Sciatic nerve (tissue), 2 donors: ENCODE measurements around the gene LEPROT. TPM values are rescaled to one million over a fixed set of nuclear protein-coding genes. Genes with fewer than 3 reads are reported as not detected.
"Not testable (repeated sequence)": the region's sequence is repeated elsewhere in the genome, so short reads cannot be mapped to it uniquely, and the experiment has no call there.

Source experiments
- ATAC-seq: fragments of 200-7000 bp; cut with Tn5 transposase; one replicate; pipeline ENCODE4 v1.9.1; 2020; ENCODE audit warnings: mild to moderate bottlenecking, moderate library complexity
- DNase-seq: peaks from one replicate; pipeline ENCODE4 v3.0.0-alpha.2; 2020; ENCODE audit warnings: low spot score
- intact Hi-C: fragments of 100-400 bp; cut with DNase I; formaldehyde crosslinking; loops from one replicate; pipeline ENCODE4 v1.14.2; 2022
- total RNA-seq: library from RNA; stranded (reverse); fragmentation: NEBNext Ultra II Directional; extraction: Animal tissue kit (Norgen Biotek cat#: 25700); gene quantifications from one replicate; pipeline ENCODE4 v1.2.1, GENCODE V29; 2021
- donor health status: DM: no; HTN: no; CAD: no.
- donor health status: DM: no; HTN: no; CAD: no.

Gene LEPROT, protein sequence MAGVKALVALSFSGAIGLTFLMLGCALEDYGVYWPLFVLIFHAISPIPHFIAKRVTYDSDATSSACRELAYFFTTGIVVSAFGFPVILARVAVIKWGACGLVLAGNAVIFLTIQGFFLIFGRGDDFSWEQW
- 97.5 TPM for total RNA-seq

GRCh38 chr1:65420590-65421350 is at the start of gene LEPROT, which contains the start of gene LEPR:
LEPROT (plus strand) TSS chr1:65420668; CDS start chr1:65420725, 57 bp downstream.
LEPR (plus strand) TSS chr1:65420668; CDS start chr1:65565566, 144,898 bp downstream.
- ATAC-seq (no peak), DNase-seq (no peak)
- intact Hi-C loops: loop anchor here (5.0 kb wide), 1 partner anchor 163 kb away; no protein-coding TSS in a partner anchor

- ATAC-seq (no peak), DNase-seq (no peak)
- intact Hi-C loops: no loop called here
These were observed 48.9 kb upstream of the LEPROT start for GRCh38 chr1:65371544-65371943.

GRCh38 chr1:65372557-65372956 is 47.9 kb upstream of the LEPROT start:
- ATAC-seq (no peak), DNase-seq (no peak)
- intact Hi-C loops: no loop called here

DNA sequence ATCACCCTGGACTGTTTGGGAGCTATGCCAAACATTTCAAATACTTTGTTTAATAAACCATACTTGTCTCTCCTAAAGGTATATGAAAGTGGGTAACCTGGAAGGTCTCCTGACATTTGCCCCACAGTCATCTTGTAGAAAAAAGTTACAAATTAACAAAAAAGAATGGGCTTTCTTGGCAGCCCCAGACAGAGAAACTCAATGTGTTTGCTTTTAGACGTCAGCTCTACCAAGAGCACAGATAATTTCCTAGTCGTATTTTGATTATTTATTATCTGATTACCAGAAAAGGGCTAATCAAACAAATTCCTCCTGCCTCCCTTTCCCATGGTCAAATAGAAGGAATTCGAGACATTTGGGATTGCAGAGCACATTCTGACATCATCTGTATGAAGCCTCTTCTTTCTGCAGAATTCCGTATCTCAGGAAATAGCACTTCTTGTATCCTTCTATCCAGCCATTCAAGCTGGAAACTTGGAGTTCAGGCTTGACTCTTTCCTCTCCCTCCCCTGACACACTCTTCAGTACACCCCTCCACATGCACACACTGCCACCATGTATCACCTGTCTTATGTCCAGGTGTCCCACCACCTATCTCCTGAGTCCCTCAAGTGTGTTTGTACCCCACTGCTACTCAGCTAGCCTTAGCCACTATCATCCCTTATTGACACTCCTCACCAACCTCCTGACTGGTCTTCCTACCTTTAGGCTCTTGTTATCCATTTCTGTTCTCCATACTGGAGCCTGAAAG is 42.8 kb upstream of the LEPROT start:
- ATAC-seq: no peak
- intact Hi-C loops: no loop called here
- no peak for DNase-seq

DNA sequence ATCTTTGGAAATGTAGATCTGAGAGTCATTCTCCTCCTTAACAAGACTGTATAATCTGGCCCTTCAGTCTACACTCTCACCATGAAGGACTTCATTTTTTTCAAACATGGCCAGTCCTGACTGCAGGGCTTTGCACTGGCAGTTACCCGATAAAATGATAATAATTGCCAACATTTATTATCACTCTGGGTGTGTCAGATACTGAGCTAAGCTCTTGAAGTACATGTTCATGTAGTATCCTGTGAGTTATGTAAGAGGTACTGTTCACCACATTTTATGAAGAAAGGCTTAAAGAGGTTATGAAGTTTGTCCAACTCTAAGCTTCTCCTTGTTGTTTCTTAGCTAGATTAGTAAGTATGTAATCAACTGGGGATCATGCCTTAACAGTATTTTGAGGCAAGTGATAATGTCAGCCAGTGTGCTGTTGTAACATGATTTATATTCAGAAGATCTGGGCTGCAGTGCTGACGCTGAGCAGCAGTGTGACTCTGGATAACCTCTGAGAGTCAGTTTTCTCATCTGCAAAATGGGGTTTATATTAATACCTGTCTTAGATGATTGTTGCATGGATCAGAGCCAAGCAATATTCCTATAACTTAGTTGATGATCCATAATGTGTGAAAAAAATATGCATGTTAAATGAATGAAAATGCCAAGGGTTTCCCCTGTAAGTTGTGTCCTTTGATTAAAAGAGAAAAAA is 42.1 kb upstream of the LEPROT start:
- no peak for ATAC-seq
- intact Hi-C loops: no loop called here
- DNase-seq: no peak

DNA sequence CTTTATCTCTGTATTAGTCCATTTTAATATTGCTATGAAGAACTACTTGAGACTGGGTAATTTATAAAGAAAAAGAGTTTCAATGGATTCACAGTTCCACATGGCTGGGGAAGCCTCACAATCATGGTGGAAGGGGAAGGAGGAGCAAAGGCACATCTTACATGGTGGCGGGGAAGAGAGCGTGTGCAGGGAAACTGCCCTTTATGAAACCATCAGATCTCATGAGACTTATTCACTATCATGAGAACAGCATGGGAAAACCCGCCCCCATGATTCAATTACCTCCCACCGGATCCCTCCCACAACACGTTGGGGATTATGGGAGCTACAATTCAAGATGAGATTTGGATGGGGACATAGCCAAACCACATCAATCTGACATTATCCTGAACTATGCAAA is 36.0 kb upstream of the LEPROT start:
- intact Hi-C loops, DNase-seq, ATAC-seq: not testable (repeated sequence)

GRCh38 chr1:65386439-65386838 is 34.0 kb upstream of the LEPROT start:
- intact Hi-C loops: no loop called here
- DNase-seq (no peak), ATAC-seq (no peak)

DNA sequence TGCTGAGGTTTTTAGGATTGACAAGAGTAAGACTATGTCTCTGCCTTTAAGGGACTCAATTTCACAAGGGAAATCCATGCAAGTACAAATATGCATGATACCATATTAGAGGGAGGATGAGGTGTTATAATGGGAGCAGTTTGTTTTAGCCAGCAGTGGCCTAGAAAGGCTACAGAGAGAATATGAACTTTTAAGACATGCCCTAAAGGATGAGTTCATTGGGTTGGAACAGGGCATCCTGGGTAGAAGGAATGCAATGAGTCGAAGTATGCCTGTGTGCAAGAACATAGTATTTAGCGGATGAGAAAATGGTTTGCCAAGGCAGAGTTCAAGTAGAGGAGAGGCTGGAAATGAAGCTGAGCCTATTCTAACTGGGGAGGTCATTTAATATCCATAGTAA is 32.6 kb upstream of the LEPROT start:
- intact Hi-C loops: no loop called here
- ATAC-seq (no peak), DNase-seq (no peak)

GRCh38 chr1:65388908-65389695 is 31.4 kb upstream of the LEPROT start:
- no peak for DNase-seq
- intact Hi-C loops: no loop called here
- ATAC-seq: no peak

DNA sequence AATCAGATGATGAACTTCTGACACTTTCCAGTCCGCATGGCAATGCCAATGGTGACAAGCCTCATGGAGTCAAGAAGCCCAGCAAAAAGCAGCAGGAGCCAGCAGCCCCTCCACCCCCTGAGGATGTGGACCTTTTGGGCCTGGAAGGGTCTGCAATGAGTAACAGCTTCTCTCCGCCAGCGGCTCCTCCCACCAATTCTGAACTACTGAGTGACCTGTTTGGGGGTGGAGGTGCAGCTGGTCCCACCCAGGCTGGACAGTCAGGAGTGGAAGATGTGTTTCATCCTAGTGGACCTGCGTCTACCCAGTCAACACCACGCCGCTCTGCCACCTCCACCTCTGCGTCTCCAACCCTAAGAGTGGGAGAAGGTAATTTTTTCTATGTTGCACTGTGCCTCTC is 28.0 kb upstream of the LEPROT start:
- no peak for ATAC-seq
- intact Hi-C loops: no loop called here
- no peak for DNase-seq

- no peak for DNase-seq
- intact Hi-C loops: no loop called here
- ATAC-seq: no peak
These were observed 27.1 kb upstream of the LEPROT start for GRCh38 chr1:65393347-65393746.

DNA sequence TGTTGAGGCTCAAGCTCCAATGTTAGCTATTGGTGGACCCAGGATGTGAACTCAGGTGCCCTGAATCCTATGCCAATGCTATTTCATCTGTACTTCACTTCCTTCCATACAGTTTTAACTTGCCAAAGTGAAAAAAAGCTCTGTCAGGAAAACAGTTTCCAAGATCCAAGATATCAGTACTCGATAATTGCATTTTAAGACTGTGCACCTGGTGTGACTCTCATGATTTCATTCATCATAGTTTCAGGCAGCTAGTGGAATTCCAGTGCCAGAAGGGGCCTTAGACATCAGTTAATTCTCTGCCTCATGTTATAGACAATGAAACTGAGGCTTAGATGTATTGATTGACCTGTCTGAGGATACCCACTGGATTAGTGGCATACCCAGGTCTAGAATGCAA is 26.5 kb upstream of the LEPROT start:
- no peak for ATAC-seq
- intact Hi-C loops: no loop called here
- DNase-seq: no peak

- intact Hi-C loops: no loop called here
- ATAC-seq: no peak
- DNase-seq: no peak
These were observed 24.4 kb upstream of the LEPROT start for GRCh38 chr1:65395887-65396612.

DNA sequence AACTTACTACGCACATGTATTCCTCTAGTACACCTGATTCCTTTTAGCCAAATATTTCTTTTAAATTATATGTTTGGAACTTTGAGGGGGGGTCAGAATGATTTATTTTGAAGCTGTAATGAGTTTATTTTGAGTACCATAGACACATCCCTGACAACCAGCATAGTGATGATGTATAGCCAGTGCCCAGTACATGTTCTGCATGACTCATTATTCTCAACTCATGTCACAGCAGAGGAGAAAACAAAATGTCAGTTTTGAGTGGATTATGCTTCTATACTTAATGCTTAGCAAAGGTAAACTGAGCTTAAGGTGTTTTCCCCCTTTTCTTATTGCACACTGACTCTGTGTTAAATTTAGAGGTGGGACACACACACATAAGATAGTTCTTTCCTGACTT is 22.4 kb upstream of the LEPROT start:
- DNase-seq (no peak), ATAC-seq (no peak)
- intact Hi-C loops: no loop called here

- DNase-seq (no peak), ATAC-seq (no peak)
- intact Hi-C loops: no loop called here
These were observed 21.5 kb upstream of the LEPROT start for GRCh38 chr1:65399003-65399402.

GRCh38 chr1:65401612-65402011 is 18.9 kb upstream of the LEPROT start:
- intact Hi-C loops: no loop called here
- no peak for ATAC-seq
- DNase-seq: no peak

DNA sequence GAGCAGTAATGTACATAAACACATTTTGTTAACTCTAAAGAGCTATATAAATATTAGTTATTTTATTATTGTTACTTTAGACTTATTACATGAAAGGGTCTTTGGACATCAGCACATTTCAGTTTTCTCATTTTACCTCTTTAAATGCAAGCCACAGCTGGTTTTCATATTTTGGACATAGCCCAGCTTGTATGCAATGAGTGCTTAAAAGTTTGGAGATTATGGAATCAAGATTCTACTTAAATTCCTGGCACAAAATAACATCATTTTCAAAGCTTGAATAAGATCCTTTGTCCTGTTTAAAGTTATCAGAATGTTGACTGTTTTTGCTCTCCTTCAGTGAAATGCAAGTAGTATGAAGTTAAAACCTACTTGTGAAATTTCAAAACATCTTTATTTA is 15.5 kb upstream of the LEPROT start:
- ATAC-seq (no peak), DNase-seq (no peak)
- intact Hi-C loops: no loop called here

- intact Hi-C loops: no loop called here
- ATAC-seq (no peak), DNase-seq (no peak)
These were observed 12.6 kb upstream of the LEPROT start for GRCh38 chr1:65407877-65408276.
